Ascending aorta (tissue), 2 donors: ENCODE data around the gene MAD2L1BP. TPM values are rescaled to one million over a fixed set of nuclear protein-coding genes. Genes with fewer than 3 reads are reported as not detected.

Experiments
- DNase-seq, 2 donors: peaks; one replicate each; pipeline ENCODE4 v3.0.0-alpha.2; 2019; ENCODE audit warnings: low spot score in 2 of 2
- H3K27ac ChIP-seq, 2 donors: fragments of 200-600 bp; sonication (generic); one replicate each; pipeline ENCODE4 v1.5.1; 2016 to 2017; ENCODE audit warnings: mild to moderate bottlenecking in 1 of 2
- H3K27me3 ChIP-seq: fragments of 200-600 bp; sonication (generic); one replicate; pipeline ENCODE4 v1.5.1; 2017
- H3K36me3 ChIP-seq, 2 donors: fragments of 200-600 bp; sonication (generic); one replicate each; pipeline ENCODE4 v1.5.1; 2016
- H3K4me1 ChIP-seq, 2 donors: fragments of 200-600 bp; sonication (generic); one replicate each; pipeline ENCODE4 v1.5.1; 2016 to 2017; ENCODE audit warnings: mild to moderate bottlenecking in 1 of 2
- H3K4me3 ChIP-seq, 2 donors: fragments of 200-600 bp; sonication (generic); one replicate each; pipeline ENCODE4 v1.5.1; 2016 to 2017; ENCODE audit warnings: mild to moderate bottlenecking in 1 of 2
- H3K9me3 ChIP-seq, 2 donors: fragments of 200-600 bp; sonication (generic); one replicate each; pipeline ENCODE4 v1.5.1; 2016
- intact Hi-C: fragments of 100-400 bp; cut with DNase I; formaldehyde crosslinking; loops from one replicate; pipeline ENCODE4 v1.15.1; 2023
- total RNA-seq: library from RNA; depleted of rRNA; stranded (reverse); fragments of >200 nt; gene quantifications from one replicate; pipeline ENCODE4 v1.1.0, GENCODE V29; 2016
- TF ChIP-seq, protein P1 (sequence below), 3 experiments: fragments of 200-600 bp in 2 of 3; fragments of 450-650 bp in 1 of 3; sonication (generic) in 2 of 3; IDR thresholded peaks; one replicate each; pipeline ENCODE4 v1.5.1; 2016 to 2019; ENCODE audit warnings: antibody characterized with exemption in 3 of 3, mild to moderate bottlenecking in 1 of 3, moderate library complexity in 1 of 3

MAD2L1BP gene
- total RNA-seq, 1 donor from 2014 or later = 15.0 TPM

DNA sequence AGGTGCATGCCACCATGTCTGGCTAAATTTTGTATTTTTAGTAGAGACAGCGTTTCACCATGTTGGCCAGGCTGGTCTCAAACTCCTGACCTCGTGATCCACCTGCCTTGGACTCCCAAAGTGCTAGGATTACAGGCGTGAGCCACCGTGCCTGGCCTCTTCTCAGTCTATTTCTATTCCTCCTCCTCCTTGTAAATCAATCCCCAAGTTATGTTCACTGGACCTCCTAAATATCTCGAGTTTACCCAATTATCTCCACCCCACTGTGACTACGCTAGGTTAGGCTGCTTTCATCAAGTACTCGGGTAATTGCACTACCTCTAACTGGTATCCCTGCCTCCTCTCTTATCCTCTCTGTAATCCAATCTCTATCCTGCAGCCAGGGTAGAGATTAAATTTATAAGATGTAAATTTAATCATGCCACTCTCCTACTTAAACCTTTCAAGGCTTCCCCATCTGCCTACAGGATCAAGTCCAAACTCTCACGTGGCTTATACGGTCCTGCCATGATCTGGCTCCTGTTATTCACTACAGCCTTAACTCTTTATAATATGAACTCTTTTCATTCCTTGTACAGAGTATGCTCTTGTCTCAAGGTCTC lies 837 bp upstream of the MAD2L1BP start:
- Histone ChIP-seq H3K4me3 (peak overlapping the region in 1 of 2 donors; percentile 91), H3K9me3 (no peaks in the 10 kb centered on the region), H3K27ac (peak overlapping the region in 1 of 2 donors; percentile 86), H3K36me3 (peaks cover 5 to 19% of the 10 kb centered on the region in 2 donors), H3K27me3 (no peaks in the 10 kb centered on the region), H3K4me1 (peaks cover 0 to 17% of the 10 kb centered on the region in 2 donors)
- intact Hi-C loops = no loop called here
- TF ChIP-seq, protein P1, sequence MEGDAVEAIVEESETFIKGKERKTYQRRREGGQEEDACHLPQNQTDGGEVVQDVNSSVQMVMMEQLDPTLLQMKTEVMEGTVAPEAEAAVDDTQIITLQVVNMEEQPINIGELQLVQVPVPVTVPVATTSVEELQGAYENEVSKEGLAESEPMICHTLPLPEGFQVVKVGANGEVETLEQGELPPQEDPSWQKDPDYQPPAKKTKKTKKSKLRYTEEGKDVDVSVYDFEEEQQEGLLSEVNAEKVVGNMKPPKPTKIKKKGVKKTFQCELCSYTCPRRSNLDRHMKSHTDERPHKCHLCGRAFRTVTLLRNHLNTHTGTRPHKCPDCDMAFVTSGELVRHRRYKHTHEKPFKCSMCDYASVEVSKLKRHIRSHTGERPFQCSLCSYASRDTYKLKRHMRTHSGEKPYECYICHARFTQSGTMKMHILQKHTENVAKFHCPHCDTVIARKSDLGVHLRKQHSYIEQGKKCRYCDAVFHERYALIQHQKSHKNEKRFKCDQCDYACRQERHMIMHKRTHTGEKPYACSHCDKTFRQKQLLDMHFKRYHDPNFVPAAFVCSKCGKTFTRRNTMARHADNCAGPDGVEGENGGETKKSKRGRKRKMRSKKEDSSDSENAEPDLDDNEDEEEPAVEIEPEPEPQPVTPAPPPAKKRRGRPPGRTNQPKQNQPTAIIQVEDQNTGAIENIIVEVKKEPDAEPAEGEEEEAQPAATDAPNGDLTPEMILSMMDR (IDR thresholded peaks at IDR 0.05) = no peak
- no peak for DNase-seq

DNA sequence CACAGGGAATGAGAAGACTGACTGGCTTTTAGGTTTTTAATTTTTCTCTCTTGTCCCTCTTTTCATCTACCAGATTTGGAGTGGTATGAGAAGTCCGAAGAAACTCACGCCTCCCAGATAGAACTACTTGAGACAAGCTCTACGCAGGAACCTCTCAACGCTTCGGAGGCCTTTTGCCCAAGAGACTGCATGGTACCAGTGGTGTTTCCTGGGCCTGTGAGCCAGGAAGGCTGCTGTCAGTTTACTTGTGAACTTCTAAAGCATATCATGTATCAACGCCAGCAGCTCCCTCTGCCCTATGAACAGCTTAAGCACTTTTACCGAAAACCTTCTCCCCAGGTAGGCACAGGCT lies 644 bp downstream of the MAD2L1BP start:
- Histone ChIP-seq H3K27me3 (no peaks in the 10 kb centered on the region), H3K4me1 (peaks cover 0 to 14% of the 10 kb centered on the region in 2 donors), H3K36me3 (peaks cover 14 to 33% of the 10 kb centered on the region in 2 donors), H3K27ac (peak overlapping the region; percentile 80 to 86), H3K4me3 (peak overlapping the region; percentile 89 to 91), H3K9me3 (no peaks in the 10 kb centered on the region)
- TF ChIP-seq, protein P1 (IDR thresholded peaks at IDR 0.05) = no peak
- DNase-seq = no peak
- intact Hi-C loops = no loop called here

DNA sequence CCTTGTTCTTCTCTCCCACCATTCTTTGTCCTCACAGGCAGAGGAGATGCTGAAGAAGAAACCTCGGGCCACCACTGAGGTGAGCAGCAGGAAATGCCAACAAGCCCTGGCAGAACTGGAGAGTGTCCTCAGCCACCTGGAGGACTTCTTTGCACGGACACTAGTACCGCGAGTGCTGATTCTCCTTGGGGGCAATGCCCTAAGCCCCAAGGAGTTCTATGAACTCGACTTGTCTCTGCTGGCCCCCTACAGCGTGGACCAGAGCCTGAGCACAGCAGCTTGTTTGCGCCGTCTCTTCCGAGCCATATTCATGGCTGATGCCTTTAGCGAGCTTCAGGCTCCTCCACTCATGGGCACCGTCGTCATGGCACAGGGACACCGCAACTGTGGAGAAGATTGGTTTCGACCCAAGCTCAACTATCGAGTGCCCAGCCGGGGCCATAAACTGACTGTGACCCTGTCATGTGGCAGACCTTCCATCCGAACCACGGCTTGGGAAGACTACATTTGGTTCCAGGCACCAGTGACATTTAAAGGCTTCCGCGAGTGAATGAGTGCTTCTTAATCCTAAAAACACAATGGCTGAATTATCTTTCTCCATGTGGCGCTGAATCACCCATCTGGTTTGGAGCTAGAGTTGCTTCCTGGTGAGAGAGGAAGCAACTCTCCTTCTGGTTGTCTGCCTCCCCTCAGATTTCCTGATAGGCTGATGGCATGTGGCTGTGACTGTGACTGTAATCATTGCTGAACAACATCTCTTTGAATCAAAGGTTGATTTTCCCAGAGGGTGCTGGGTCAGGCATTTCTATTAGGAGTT lies 4.6 kb downstream of the MAD2L1BP start:
- H3K4me3 ChIP-seq = no peak overlapping the region
- peaks cover 0 to 16% of the 10 kb centered on the region in 2 donors for H3K4me1 ChIP-seq
- H3K27me3 ChIP-seq = no peaks in the 10 kb centered on the region
- no peak for DNase-seq
- TF ChIP-seq, protein P1 (IDR thresholded peaks at IDR 0.05) = no peak
- H3K27ac ChIP-seq = no peak overlapping the region
- intact Hi-C loops = no loop called here
- no peaks in the 10 kb centered on the region for H3K9me3 ChIP-seq
- peaks cover 14 to 46% of the 10 kb centered on the region in 2 donors for H3K36me3 ChIP-seq

DNA sequence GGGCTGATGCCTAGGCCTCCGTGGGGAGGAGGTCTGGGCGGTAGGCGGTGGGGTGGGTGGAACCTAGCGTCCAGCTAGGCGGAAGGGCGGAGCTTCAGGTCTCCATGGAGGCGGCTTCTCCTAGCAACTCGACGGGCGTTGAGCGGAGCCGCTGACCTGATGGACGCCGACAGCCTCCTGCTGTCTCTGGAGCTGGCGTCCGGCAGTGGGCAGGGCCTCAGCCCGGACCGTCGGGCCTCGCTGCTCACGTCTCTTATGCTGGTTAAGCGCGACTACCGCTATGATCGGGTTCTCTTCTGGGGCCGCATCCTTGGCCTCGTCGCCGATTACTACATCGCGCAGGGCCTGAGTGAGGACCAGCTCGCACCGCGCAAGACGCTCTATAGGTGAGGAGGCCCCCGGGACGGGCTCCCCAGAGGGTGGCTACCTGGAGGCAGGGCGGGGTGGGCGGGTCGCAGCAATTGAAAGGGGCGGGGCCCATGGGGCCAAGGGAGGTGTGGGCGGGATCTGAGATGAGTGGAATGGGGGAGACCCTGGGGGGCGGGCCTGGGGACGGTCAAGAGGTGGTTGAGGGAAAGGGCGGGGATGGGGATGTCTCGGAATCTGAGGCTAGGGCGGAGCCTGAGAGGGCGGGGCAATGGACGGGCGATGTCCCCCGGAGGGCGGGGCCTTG lies 9.4 kb downstream of the MAD2L1BP start, which contains the start of gene RSPH9:
Gene RSPH9 (plus strand): TSS at position 97 of the 673 bp plus-strand sequence. CDS start 63 bp downstream, at position 160.
- peak in 1 of 2 donors; percentile 71 for DNase-seq
- TF ChIP-seq, protein P1 (IDR thresholded peaks at IDR 0.05) = no peak
- intact Hi-C loops = no loop called here

DNA sequence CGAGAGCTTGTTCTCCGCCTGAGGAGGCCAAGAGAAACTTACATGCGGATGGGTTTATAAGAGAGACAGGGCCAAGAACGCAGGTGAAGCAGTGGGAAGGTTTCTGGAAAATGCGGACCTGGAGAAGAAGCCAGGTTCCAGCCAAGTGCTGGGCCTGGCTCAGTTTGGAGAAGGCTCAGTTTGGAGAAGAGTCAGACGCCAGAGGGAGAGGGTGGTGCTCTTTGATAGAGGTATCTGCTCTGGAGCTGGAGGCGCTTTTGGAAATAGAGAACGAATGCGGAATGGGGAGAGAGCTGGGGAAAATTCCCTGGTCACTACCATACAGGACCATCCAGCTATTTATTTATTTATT lies 9.9 kb downstream of the MAD2L1BP start:
- no peak overlapping the region for H3K27ac ChIP-seq
- intact Hi-C loops = no loop called here
- TF ChIP-seq, protein P1 (IDR thresholded peaks at IDR 0.05) = no peak

More for the DNA sequence above, 9.4 kb downstream of the MAD2L1BP start, which contains the start of gene RSPH9:
- Histone ChIP-seq H3K27me3 (no peaks in the 10 kb centered on the region), H3K4me3 (peak within 1 kb of the TSS; percentile 57 to 61), H3K9me3 (no peaks in the 10 kb centered on the region), H3K4me1 (peaks cover 0 to 8% of the 10 kb centered on the region in 2 donors), H3K27ac (no peak within 1 kb of the TSS), H3K36me3 (peaks cover 6 to 25% of the 10 kb centered on the region in 2 donors)

More for the DNA sequence above, 9.9 kb downstream of the MAD2L1BP start:
- Histone ChIP-seq H3K27me3 (no peaks in the 10 kb centered on the region), H3K4me3 (peak overlapping the region; percentile 57 to 61), H3K36me3 (peaks cover under 1 to 20% of the 10 kb centered on the region in 2 donors), H3K4me1 (peaks cover 0 to 8% of the 10 kb centered on the region in 2 donors), H3K9me3 (no peaks in the 10 kb centered on the region)
- DNase-seq = no peak
